ENCODE data around the gene PVRIG. TPM values are rescaled to one million over a fixed set of nuclear protein-coding genes. Genes with fewer than 3 reads are reported as not detected.

PVRIG gene
- total and polyA plus RNA-seq, 2 of the 8 experiments (the other 6 are each of a cell fraction or from before 2014, with no cell fraction given): 0.15 TPM; not detected in 1

DNA sequence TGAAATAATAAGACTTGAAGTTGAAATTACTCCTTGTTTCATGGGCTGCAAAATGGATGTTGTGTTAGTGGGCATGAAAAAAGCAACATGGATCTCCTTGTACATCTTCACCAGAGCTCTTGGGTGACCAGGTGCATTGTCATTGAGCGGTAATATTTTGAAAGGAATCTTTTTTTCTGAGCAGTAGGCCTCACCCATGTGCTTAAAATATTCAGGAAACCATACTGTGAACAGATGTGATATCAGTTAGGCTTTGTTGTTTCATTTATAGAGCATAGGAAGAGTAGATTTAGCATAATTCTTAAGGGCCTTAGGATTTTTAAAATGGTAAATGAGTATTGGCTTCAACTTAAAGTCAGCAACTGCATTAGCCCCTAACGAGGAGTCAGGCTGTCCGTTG is 26.8 kb upstream of the PVRIG start:
- DNase-seq (ENCODE audit: low read depth in 1 of 2, low spot score in 2 of 2): no peak
- Histone ChIP-seq H4K5ac (ENCODE audit: insufficient read length, low read depth, low read length) (no peak overlapping the region), H3K56ac (replicated peaks; ENCODE audit: insufficient read length, low read depth, low read length) (no peak overlapping the region), H3K18ac (ENCODE audit: extremely low read depth, low read length) (no peak overlapping the region), H3K4me1 (replicated peaks in 1 of 4; ENCODE audit: control insufficient read depth in 3 of 4, insufficient read depth in 4 of 4, low read length in 3 of 4) (no peaks in the 10 kb centered on the region), H2BK12ac (ENCODE audit: low read depth, low read length) (no peak overlapping the region), H2BK15ac (ENCODE audit: low read length) (no peak overlapping the region), H3K9me3 (ENCODE audit: insufficient read depth in 2 of 2, low read depth in 1 of 2, low read length in 1 of 2) (no peaks in the 10 kb centered on the region), H3K4me3 (ENCODE audit: extremely low read depth in 1 of 4, insufficient read depth in 2 of 4, low read depth in 3 of 4, low read length in 4 of 4) (no peak overlapping the region), H3K14ac (ENCODE audit: insufficient read length) (no peak overlapping the region), H2BK20ac (ENCODE audit: low read length) (no peak overlapping the region), H3K36me3 (ENCODE audit: control insufficient read depth in 2 of 4, insufficient read depth in 4 of 4, low read length in 3 of 4) (no peaks in the 10 kb centered on the region), H3K79me1 (ENCODE audit: low read depth, low read length) (no peaks in the 10 kb centered on the region), H3K4ac (replicated peaks; ENCODE audit: insufficient read length, low read depth, low read length) (no peak overlapping the region), H3K23me2 (ENCODE audit: low read depth, low read length) (no peaks in the 10 kb centered on the region), H2AFZ (ENCODE audit: low read length) (no peak overlapping the region), H2AK5ac (ENCODE audit: low read depth, low read length) (no peak overlapping the region), H2BK5ac (ENCODE audit: low read depth, low read length) (no peak overlapping the region), H4K20me1 (replicated peaks in 1 of 2; ENCODE audit: control insufficient read depth in 1 of 2, insufficient read depth in 2 of 2, low read length in 2 of 2) (no peaks in the 10 kb centered on the region), H3K27ac (ENCODE audit: low read depth, low read length) (no peak overlapping the region), H3K27me3 (replicated peaks in 1 of 4; ENCODE audit: control insufficient read depth in 3 of 4, extremely low read depth in 1 of 4, insufficient read depth in 3 of 4, low read length in 3 of 4) (no peaks in the 10 kb centered on the region; a peak in 1 of 7 replicates), H3K23ac (ENCODE audit: insufficient read length) (no peak overlapping the region), H4K91ac (replicated peaks; ENCODE audit: insufficient read length, low read length) (no peak overlapping the region), H3K79me2 (ENCODE audit: control insufficient read depth in 1 of 2, insufficient read depth in 2 of 2, low read length in 2 of 2) (no peaks in the 10 kb centered on the region), H2BK120ac (replicated peaks; ENCODE audit: low read depth, low read length) (no peak overlapping the region), H4K8ac (ENCODE audit: extremely low read depth, insufficient read depth, low read length) (no peak overlapping the region), H3K9ac (replicated peaks in 1 of 4; ENCODE audit: extremely low read depth in 1 of 4, low read depth in 3 of 4, low read length in 3 of 4) (no peak overlapping the region), H3K4me2 (ENCODE audit: insufficient read depth in 1 of 2, low read depth in 2 of 2, low read length in 2 of 2) (no peak overlapping the region)
- TF ChIP-seq TEAD4 (IDR thresholded peaks at IDR 0.05; ENCODE audit: low read depth, low read length) (no peak), HDAC2 (IDR thresholded peaks at IDR 0.05; ENCODE audit: borderline replicate concordance in 1 of 2, low read depth in 2 of 2, low read length in 2 of 2) (no peak), TAF1 (IDR thresholded peaks at IDR 0.05; ENCODE audit: low read depth, low read length) (no peak), SIN3A (conservative IDR thresholded peaks at IDR 0.05 in 1 of 2, IDR thresholded peaks at IDR 0.05 in 1 of 2; ENCODE audit: low read depth in 1 of 2, low read length in 2 of 2) (no peak), POU5F1 (IDR thresholded peaks at IDR 0.05; ENCODE audit: low read depth, low read length) (no peak), JUND (IDR thresholded peaks at IDR 0.05; ENCODE audit: low read length) (no peak), CEBPB (IDR thresholded peaks at IDR 0.05; ENCODE audit: low read depth, low read length) (no peak), SAP30 (IDR thresholded peaks at IDR 0.05; ENCODE audit: insufficient read depth, insufficient replicate concordance, low read length) (no peak), SRF (IDR thresholded peaks at IDR 0.05; ENCODE audit: low read depth, low read length) (no peak), EGR1 (IDR thresholded peaks at IDR 0.05; ENCODE audit: borderline replicate concordance, low read depth, low read length) (no peak)
- FAIRE-seq: no peak
- CTCF ChIA-PET (ENCODE audit: partially characterized antibody): interaction anchor here (1.2 to 3.2 kb wide), 4 partner anchors 10 to 141 kb away, joined by 3 to 17 read pairs (median 4); no protein-coding TSS in a partner anchor
- POLR2A ChIA-PET (ENCODE audit: partially characterized antibody): interaction anchor here (1.1 kb wide), 1 partner anchor 12 kb away, joined by 3 read pairs; no protein-coding TSS in a partner anchor
- WGBS, 2 experiments (ENCODE audit: extremely low coverage in 1 of 2, insufficient coverage in 1 of 2, insufficient read length in 1 of 2, insufficient replicate concordance in 2 of 2, low coverage in 1 of 2, low lambda C conversion rate in 2 of 2, missing lambda C conversion rate in 1 of 2): 90% methylated on average over 3 of the region's 3 CpGs; no CpG with 5 or more reads in 1 of the 2 experiments
